Caco-2 (cell line): ENCODE measurements around the gene PCDH15. TPM values are rescaled to one million over a fixed set of nuclear protein-coding genes. Genes with fewer than 3 reads are reported as not detected.

Source experiments
- BruUV-seq: library from RNA; stranded (reverse); fragments of 400-500 nt; replicated peaks from 2 replicates; lab custom pipeline; 2021; lab: Mats Ljungman, UMichigan
- CTCF ChIA-PET: fragments of 300-600 bp; sonication (Branson Sonifier 250); formaldehyde crosslinking; loops from one replicate; lab custom pipeline; 2022; ENCODE audit warnings: antibody characterized with exemption; lab: Charles Lee
- POLR2A ChIA-PET: fragments of 300-600 bp; sonication (Branson Sonifier 250); formaldehyde crosslinking; loops from one replicate; lab custom pipeline; 2022; ENCODE audit warnings: antibody characterized with exemption; lab: Charles Lee
- DNase-seq, 2 experiments: peaks; one replicate each; pipeline versions ENCODE4 v3.0.0 to v3.0.0-alpha.2; 2020 to 2022
- H3K27me3 ChIP-seq: replicated peaks from 2 replicates; pipeline ENCODE4 v1.6.0; 2011; ENCODE audit warnings: low read length; ENCODE audit not compliant: control insufficient read depth, insufficient read depth
- H3K36me3 ChIP-seq: 2 replicates; pipeline ENCODE4 v1.5.1; 2011; ENCODE audit warnings: low read length; ENCODE audit not compliant: control insufficient read depth, insufficient read depth
- H3K4me1 ChIP-seq: fragments of 250-450 bp; sonication (Bioruptor Pico); 2 replicates; pipeline ENCODE4 v1.5.1; 2020; ENCODE audit warnings: mild to moderate bottlenecking
- H3K4me3 ChIP-seq: 2 replicates; pipeline ENCODE4 v1.5.1; 2011; ENCODE audit warnings: low read depth, mild to moderate bottlenecking, control low read depth, low read length
- H3K9me3 ChIP-seq: fragments of 250-450 bp; sonication (Bioruptor Pico); 2 replicates; pipeline ENCODE4 v1.5.1; 2020; ENCODE audit warnings: mild to moderate bottlenecking, moderate library complexity
- H3K27ac Mint-ChIP-seq: one replicate; pipeline ENCODE4 v1.8.0; 2022; ENCODE audit warnings: mixed read lengths; ENCODE audit not compliant: unreplicated experiment
- H3K27me3 Mint-ChIP-seq: one replicate; pipeline ENCODE4 v1.8.0; 2022; ENCODE audit warnings: mixed read lengths; ENCODE audit not compliant: insufficient read depth, unreplicated experiment
- H3K36me3 Mint-ChIP-seq: one replicate; pipeline ENCODE4 v1.8.0; 2022; ENCODE audit warnings: mild to moderate bottlenecking, mixed read lengths; ENCODE audit not compliant: insufficient read depth, unreplicated experiment
- H3K4me1 Mint-ChIP-seq: one replicate; pipeline ENCODE4 v1.8.0; 2022; ENCODE audit warnings: low read depth, mixed read lengths; ENCODE audit not compliant: unreplicated experiment
- H3K4me3 Mint-ChIP-seq: one replicate; pipeline ENCODE4 v1.8.0; 2022; ENCODE audit warnings: mild to moderate bottlenecking, moderate library complexity, mixed read lengths; ENCODE audit not compliant: unreplicated experiment
- H3K9me3 Mint-ChIP-seq: one replicate; pipeline ENCODE4 v1.8.0; 2022; ENCODE audit warnings: mixed read lengths; ENCODE audit not compliant: unreplicated experiment
- CTCF ChIP-seq, 2 experiments: fragments of 200-600 bp in 1 of 2; IDR thresholded peaks; 1 replicate in 1 of 2; 2 replicates in 1 of 2; pipeline versions ENCODE4 v1.5.1 to v1.8.0; 2011 to 2022; ENCODE audit warnings: antibody characterized with exemption in 1 of 2, control low read depth in 1 of 2, inconsistent platforms in 1 of 2, low read depth in 1 of 2, low read length in 1 of 2, mild to moderate bottlenecking in 1 of 2, moderate library complexity in 1 of 2; ENCODE audit not compliant: insufficient read depth in 1 of 2, severe bottlenecking in 1 of 2, unreplicated experiment in 1 of 2
- intact Hi-C: fragments of 100-400 bp; cut with micrococcal nuclease; formaldehyde crosslinking; loops from one replicate; pipeline ENCODE4 v1.10.0; 2022; ENCODE audit not compliant: unreplicated experiment
- total RNA-seq: library from RNA; stranded (reverse); gene quantifications from 2 replicates; pipeline ENCODE4 v1.2.3, GENCODE V29; 2022

The PCDH15 gene
- total RNA-seq, 1 experiment from 2014 or later = 0.02 TPM

- Mint-ChIP-seq H3K4me3 (no peak overlapping the region), H3K27me3 (no peaks in the 10 kb centered on the region), H3K9me3 (no peaks in the 10 kb centered on the region), H3K36me3 (no peaks in the 10 kb centered on the region), H3K4me1 (no peaks in the 10 kb centered on the region), H3K27ac (no peak overlapping the region)
- no peak for DNase-seq
- CTCF ChIA-PET = no interaction called here
- H3K27me3 ChIP-seq = no peaks in the 10 kb centered on the region
- TF ChIP-seq CTCF (IDR thresholded peaks at IDR 0.05; ENCODE audit: insufficient read depth in 1 of 2, low read depth in 1 of 2, low read length in 1 of 2, severe bottlenecking in 1 of 2, unreplicated experiment in 1 of 2) = no peak
- H3K36me3 ChIP-seq = no peaks in the 10 kb centered on the region
- intact Hi-C loops = no loop called here
- BruUV-seq = no TSS peak
- H3K4me3 ChIP-seq = no peak overlapping the region
- H3K4me1 ChIP-seq = no peaks in the 10 kb centered on the region
- no peaks in the 10 kb centered on the region for H3K9me3 ChIP-seq
- POLR2A ChIA-PET = no interaction called here
Observed at GRCh38 chr10:54667136-54667535, 133.9 kb downstream of the PCDH15 start.

GRCh38 chr10:54666192-54666591 is 134.8 kb downstream of the PCDH15 start:
- Mint-ChIP-seq H3K36me3 (no peaks in the 10 kb centered on the region), H3K4me1 (no peaks in the 10 kb centered on the region), H3K9me3 (no peaks in the 10 kb centered on the region), H3K27me3 (no peaks in the 10 kb centered on the region), H3K27ac (no peak overlapping the region), H3K4me3 (no peak overlapping the region)
- Histone ChIP-seq H3K27me3 (no peaks in the 10 kb centered on the region), H3K4me3 (no peak overlapping the region), H3K4me1 (no peaks in the 10 kb centered on the region), H3K36me3 (no peaks in the 10 kb centered on the region), H3K9me3 (no peaks in the 10 kb centered on the region)
- no peak for DNase-seq
- no TSS peak for BruUV-seq
- no peak for TF ChIP-seq CTCF (IDR thresholded peaks at IDR 0.05; ENCODE audit: insufficient read depth in 1 of 2, low read depth in 1 of 2, low read length in 1 of 2, severe bottlenecking in 1 of 2, unreplicated experiment in 1 of 2)
- POLR2A ChIA-PET = no interaction called here
- CTCF ChIA-PET = no interaction called here
- intact Hi-C loops = no loop called here

- no peak for TF ChIP-seq CTCF (IDR thresholded peaks at IDR 0.05; ENCODE audit: insufficient read depth in 1 of 2, low read depth in 1 of 2, low read length in 1 of 2, severe bottlenecking in 1 of 2, unreplicated experiment in 1 of 2)
- Histone ChIP-seq H3K27me3 (no peaks in the 10 kb centered on the region), H3K4me3 (no peak overlapping the region), H3K4me1 (no peaks in the 10 kb centered on the region), H3K36me3 (no peaks in the 10 kb centered on the region), H3K9me3 (0 out of 2 replicates have a peak, but pooled peaks cover 2% of the 10 kb centered on the region)
- ChIA-PET CTCF (no interaction called here), POLR2A (no interaction called here)
- no peak for DNase-seq
- H3K4me1 Mint-ChIP-seq = no peaks in the 10 kb centered on the region
- H3K27ac Mint-ChIP-seq = no peak overlapping the region
- no peaks in the 10 kb centered on the region for H3K36me3 Mint-ChIP-seq
- intact Hi-C loops = no loop called here
- BruUV-seq = no TSS peak
- H3K4me3 Mint-ChIP-seq = no peak overlapping the region
- no peaks in the 10 kb centered on the region for H3K9me3 Mint-ChIP-seq
- H3K27me3 Mint-ChIP-seq = no peaks in the 10 kb centered on the region
Observed at GRCh38 chr10:54665095-54665494, 135.9 kb downstream of the PCDH15 start.
